Retinal pigment epithelial cell (primary cell): ENCODE results near the gene AKNAD1.
A peak's percentile ranks its signal among the peaks of the same experiment; 100 is the strongest.

ENCODE experiments used
- DNase-seq: peaks from one replicate; pipeline ENCODE4 v3.0.0-alpha.2; 2010; ENCODE audit warnings: low read depth
- H3K4me3 ChIP-seq: 2 replicates; pipeline ENCODE4 v1.5.1; 2011; ENCODE audit warnings: mild to moderate bottlenecking, low read length, control low read depth, moderate library complexity
- CTCF ChIP-seq: conservative IDR thresholded peaks from 2 replicates; pipeline ENCODE4 v1.5.1; 2011; ENCODE audit warnings: low read depth, low read length, control low read depth, inconsistent platforms

The AKNAD1 gene

GRCh38 chr1:108856994-108857393 lies at the start of gene AKNAD1:
Gene AKNAD1, minus strand, starts transcription at chr1:108857094. Its CDS starts 4,430 bp downstream, at chr1:108852664.
- TF ChIP-seq CTCF = no peak

GRCh38 chr1:108901106-108901505 lies 44.2 kb upstream of the AKNAD1 start:
- TF ChIP-seq CTCF = no peak
- no peak for DNase-seq
- H3K4me3 ChIP-seq = no peak overlapping the region

More at GRCh38 chr1:108856994-108857393, at the start of gene AKNAD1:
- H3K4me3 ChIP-seq = no peak within 1 kb of the TSS
- no peak for DNase-seq

GRCh38 chr1:108897865-108898720 lies 41.2 kb upstream of the AKNAD1 start:
- TF ChIP-seq CTCF = peak; percentile 65
- H3K4me3 ChIP-seq = no peak overlapping the region
- peak; percentile 31 for DNase-seq

- no peak overlapping the region for H3K4me3 ChIP-seq
- TF ChIP-seq CTCF = no peak
- no peak for DNase-seq
These were observed 39.6 kb upstream of the AKNAD1 start for GRCh38 chr1:108896146-108897145.

GRCh38 chr1:108893141-108893530 lies 36.2 kb upstream of the AKNAD1 start:
- H3K4me3 ChIP-seq = no peak overlapping the region
- TF ChIP-seq CTCF = no peak
- DNase-seq = no peak

GRCh38 chr1:108892356-108893140 lies 35.7 kb upstream of the AKNAD1 start:
- DNase-seq = no peak
- no peak for TF ChIP-seq CTCF
- H3K4me3 ChIP-seq = no peak overlapping the region
